ENCODE data around the gene PNKD.

PNKD gene

GRCh38 chr2:218318241-218318640, 47.9 kb downstream of the PNKD start:
- no peak for DNase-seq
- no peaks in the 10 kb centered on the region for H3K36me3 ChIP-seq
- intact Hi-C loops (cut with DNase I; ENCODE audit: low total_unique reads) = no loop called here
- H3K27me3 ChIP-seq = no peaks in the 10 kb centered on the region
- H3K4me3 ChIP-seq = no peak overlapping the region
- H3K27ac ChIP-seq = no peak overlapping the region
- peaks cover 0 to 11% (median 9%) of the 10 kb centered on the region in 4 donors for H3K4me1 ChIP-seq
- TF ChIP-seq CTCF (IDR thresholded peaks at IDR 0.05) = no peak
- no peaks in the 10 kb centered on the region for H3K9me3 ChIP-seq

GRCh38 chr2:218319813-218320365, 49.6 kb downstream of the PNKD start:
- intact Hi-C loops (cut with DNase I; ENCODE audit: low total_unique reads) = no loop called here
- H3K4me1 ChIP-seq = peaks cover 0 to 22% (median 20%) of the 10 kb centered on the region in 4 donors
- TF ChIP-seq CTCF (IDR thresholded peaks at IDR 0.05) = no peak
- no peaks in the 10 kb centered on the region for H3K9me3 ChIP-seq
- H3K36me3 ChIP-seq = no peaks in the 10 kb centered on the region
- no peaks in the 10 kb centered on the region for H3K27me3 ChIP-seq
- no peak overlapping the region for H3K4me3 ChIP-seq
- no peak overlapping the region for H3K27ac ChIP-seq
- no peak for DNase-seq

GRCh38 chr2:218320704-218321336, 50.5 kb downstream of the PNKD start:
- Histone ChIP-seq H3K9me3 (no peaks in the 10 kb centered on the region), H3K4me3 (no peak overlapping the region), H3K27me3 (no peaks in the 10 kb centered on the region), H3K4me1 (peaks cover 0 to 22% (median 20%) of the 10 kb centered on the region in 4 donors), H3K36me3 (no peaks in the 10 kb centered on the region), H3K27ac (no peak overlapping the region)
- intact Hi-C loops (cut with DNase I; ENCODE audit: low total_unique reads) = no loop called here
- no peak for DNase-seq
- no peak for TF ChIP-seq CTCF (IDR thresholded peaks at IDR 0.05)

- Histone ChIP-seq H3K4me1 (peaks cover 0 to 22% (median 20%) of the 10 kb centered on the region in 4 donors), H3K4me3 (peak overlapping the region; percentile 58 to 86), H3K9me3 (no peaks in the 10 kb centered on the region), H3K27ac (peak overlapping the region; percentile 44 to 60), H3K36me3 (no peaks in the 10 kb centered on the region), H3K27me3 (no peaks in the 10 kb centered on the region)
- intact Hi-C loops (cut with DNase I; ENCODE audit: low total_unique reads) = no loop called here
- DNase-seq = peak; percentile 50 to 78
- no peak for TF ChIP-seq CTCF (IDR thresholded peaks at IDR 0.05)
Observed at GRCh38 chr2:218322768-218323525, 52.6 kb downstream of the PNKD start.

- Histone ChIP-seq H3K27me3 (no peaks in the 10 kb centered on the region), H3K27ac (peak overlapping the region; percentile 44 to 60), H3K9me3 (no peaks in the 10 kb centered on the region), H3K4me1 (peaks cover 0 to 22% (median 20%) of the 10 kb centered on the region in 4 donors), H3K4me3 (peak overlapping the region; percentile 58 to 86), H3K36me3 (no peaks in the 10 kb centered on the region)
- intact Hi-C loops (cut with DNase I; ENCODE audit: low total_unique reads) = no loop called here
- DNase-seq = peak in 1 of 2 donors; percentile 38
- TF ChIP-seq CTCF (IDR thresholded peaks at IDR 0.05) = no peak
Observed at GRCh38 chr2:218323526-218324472, 53.5 kb downstream of the PNKD start.

Measured in tibial artery (tissue), 4 donors.